Iris pigment epithelial cell (primary cell): ENCODE measurements around the gene PSD4.

ENCODE experiments used
- DNase-seq: peaks from one replicate; pipeline ENCODE4 v3.0.0-alpha.2; 2011; ENCODE audit warnings: low read depth

Gene PSD4

DNA sequence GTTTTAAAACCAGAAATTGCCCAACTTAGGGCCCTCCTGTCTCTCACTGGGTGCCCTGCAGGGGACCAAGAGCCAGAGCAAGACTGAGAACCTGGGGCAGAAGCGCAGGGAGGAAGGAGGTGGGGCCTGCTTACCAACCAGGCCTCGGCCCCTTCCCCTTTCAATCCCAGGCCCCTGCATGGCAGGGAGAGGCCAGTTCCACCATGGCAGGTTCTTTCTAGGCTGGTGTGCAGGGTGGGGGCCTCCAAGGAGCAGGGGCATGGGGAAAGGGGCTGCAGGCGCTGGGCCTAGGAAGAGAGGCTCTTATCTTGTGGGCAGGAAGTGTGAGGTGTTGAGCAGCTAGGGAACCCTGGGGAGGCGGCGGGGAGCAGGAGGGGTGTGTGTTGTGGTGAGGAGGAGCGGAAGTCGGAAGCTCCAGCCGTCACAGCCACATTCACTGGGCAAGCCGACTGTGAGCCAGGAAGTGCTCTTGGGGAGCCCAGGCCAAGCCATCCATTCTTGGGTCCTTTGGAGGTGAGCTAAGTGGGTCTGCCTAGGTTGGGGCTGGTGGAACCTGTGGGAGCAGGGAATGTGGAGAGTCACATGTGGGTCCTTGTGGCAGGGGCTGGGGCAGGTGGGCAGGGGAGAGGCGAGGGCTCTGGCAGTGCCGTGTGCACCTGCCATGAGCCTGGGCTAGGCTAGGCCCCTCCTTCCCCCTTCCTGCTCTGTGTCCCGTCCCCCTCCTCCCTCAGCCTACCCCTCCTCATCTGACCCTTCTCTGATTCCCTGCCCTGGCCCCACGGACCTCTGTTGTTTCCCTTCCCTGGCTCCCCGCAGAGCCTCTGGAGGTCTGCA, at the start of gene PSD4:
Gene PSD4 (plus strand): TSS at position 430 of the 834 bp plus-strand sequence. CDS start 8,486 bp downstream, outside the sequence.
- no peak for DNase-seq

DNA sequence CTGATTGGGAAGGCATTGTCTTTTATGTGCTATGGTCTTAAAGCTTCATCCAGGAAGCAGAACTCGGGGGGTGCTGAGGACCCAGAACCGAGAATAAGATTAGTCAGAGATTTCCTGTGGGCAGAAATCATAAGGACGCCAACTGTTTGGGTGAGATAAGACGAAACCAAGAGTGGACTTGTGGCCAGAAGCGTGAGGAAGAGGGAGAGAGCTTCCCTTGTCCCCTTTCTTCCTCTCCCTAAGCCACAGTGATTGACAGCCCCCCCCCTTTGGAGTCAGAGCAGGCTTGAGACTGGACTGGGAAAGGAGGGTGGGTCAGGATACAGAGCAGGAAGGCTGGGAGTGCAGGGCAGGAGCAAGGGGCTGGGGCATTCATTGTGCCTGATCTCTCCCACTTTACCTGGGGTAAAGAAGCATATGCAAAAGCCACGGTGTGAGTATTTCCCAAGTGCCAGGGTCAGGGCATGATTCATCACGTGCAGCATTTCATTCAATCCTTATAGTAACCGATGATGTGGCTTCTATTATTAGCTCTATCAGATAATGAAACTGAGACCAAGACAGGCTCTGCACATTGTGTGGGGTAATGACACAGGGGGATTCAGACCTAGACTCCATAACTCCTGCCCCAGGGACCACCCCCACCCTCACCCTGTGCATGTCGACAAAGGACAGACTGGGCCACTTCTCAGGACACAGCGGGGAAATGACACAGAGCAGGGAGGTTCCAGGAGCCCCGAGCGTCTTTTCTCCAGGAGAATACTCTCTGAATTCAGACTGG, 49.4 kb upstream of the PSD4 start:
- DNase-seq, result peak; percentile 25

DNA sequence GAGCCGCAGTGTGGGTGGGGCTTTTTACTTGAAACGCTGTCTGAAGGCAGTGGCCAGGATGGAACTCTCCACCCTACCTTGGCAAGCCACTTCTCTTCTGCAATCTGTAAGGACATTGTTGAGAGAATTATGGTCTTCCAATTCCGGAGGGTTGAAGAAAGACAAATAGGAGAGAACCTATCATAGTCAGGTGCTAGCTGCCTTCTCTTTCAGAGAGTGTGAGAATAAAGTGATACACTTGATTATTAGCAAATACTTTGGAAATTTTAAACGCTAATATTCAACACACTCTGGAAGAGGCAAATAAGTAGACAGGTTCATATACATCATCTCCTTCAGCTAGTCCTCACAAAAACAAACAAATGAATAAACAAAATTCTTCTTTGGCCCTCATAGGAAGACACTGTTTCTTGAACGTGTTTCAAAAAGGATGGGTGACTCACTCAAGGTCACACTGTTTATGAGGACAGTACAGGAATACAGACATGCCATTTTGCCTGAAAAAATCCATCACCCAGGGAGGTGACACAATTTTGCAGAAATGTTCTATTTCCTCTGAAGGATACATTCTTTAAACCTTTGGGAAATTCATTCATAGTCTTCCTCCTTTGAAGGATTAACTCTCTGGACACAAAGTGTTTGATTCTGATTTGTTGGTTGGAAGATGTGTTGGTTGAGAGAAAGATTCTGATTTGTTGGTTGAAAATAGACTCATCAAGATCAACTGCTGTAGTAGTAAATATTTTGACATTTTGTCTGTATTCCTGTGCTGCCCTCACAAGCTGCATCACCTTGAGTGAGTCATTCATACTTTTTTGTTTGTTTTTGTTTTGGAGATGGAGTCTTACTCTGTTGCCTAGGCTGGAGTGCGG, 48.6 kb upstream of the PSD4 start:
- peak; percentile 29 for DNase-seq

DNA sequence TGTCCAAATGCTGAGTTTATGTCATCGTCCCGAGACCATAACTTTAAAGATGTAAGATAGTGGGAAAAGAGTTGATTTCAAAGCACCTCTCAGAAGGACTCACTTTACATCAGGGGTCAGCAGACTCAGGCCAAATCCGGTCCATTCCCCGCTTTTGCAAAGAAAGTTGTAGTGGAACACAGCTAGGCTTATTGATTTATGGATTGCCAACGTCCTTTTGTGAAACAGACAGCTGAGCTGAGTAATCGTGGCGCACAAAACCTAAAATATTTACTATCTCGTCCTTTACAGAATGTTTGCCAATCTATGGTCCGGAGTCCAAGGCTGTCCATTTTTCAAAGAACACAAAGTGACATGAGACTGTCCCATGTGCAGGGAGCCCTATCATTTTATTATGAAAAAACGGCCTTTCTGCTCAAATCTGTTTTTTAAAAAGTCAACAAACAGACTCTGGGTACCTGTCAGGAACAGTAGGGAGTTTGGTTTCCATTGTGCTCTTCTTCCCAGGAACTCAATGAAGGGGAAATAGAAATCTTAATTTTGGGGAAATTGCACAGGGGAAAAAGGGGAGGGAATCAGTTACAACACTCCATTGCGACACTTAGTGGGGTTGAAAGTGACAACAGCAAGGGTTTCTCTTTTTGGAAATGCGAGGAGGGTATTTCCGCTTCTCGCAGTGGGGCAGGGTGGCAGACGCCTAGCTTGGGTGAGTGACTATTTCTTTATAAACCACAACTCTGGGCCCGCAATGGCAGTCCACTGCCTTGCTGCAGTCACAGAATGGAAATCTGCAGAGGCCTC, 46.7 kb upstream of the PSD4 start, which contains the start of gene IL1RN:
Gene IL1RN (plus strand): TSS at position 754 of the 801 bp plus-strand sequence. CDS start 27 bp downstream, at position 781.
- no peak for DNase-seq

DNA sequence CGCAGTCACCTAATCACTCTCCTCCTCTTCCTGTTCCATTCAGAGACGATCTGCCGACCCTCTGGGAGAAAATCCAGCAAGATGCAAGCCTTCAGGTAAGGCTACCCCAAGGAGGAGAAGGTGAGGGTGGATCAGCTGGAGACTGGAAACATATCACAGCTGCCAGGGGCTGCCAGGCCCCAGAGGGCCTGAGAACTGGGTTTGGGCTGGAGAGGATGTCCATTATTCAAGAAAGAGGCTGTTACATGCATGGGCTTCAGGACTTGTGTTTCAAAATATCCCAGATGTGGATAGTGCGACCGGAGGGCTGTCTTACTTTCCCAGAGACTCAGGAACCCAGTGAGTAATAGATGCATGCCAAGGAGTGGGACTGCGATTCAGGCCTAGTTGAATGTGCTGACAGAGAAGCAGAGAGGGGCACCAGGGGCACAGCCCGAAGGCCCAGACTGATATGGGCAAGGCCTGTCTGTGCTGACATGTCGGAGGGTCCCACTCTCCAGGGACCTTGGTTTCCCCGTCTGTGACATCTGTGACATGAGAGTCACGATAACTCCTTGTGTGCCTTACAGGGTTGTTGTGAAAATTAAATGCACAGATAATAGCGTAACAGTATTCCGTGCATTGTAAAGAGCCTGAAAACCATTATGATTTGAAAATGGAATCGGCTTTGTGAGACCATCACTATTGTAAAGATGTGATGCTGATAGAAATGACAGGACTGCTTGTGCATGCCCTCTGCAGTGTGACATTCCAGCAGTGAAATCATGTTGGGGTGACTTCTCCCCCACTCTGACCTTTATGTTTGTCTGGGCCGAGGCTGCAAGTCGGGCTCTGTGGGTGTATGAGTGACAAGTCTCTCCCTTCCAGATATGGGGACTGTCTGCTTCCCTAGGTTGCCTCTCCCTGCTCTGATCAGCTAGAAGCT, 45.9 kb upstream of the PSD4 start:
- DNase-seq, result no peak

DNA sequence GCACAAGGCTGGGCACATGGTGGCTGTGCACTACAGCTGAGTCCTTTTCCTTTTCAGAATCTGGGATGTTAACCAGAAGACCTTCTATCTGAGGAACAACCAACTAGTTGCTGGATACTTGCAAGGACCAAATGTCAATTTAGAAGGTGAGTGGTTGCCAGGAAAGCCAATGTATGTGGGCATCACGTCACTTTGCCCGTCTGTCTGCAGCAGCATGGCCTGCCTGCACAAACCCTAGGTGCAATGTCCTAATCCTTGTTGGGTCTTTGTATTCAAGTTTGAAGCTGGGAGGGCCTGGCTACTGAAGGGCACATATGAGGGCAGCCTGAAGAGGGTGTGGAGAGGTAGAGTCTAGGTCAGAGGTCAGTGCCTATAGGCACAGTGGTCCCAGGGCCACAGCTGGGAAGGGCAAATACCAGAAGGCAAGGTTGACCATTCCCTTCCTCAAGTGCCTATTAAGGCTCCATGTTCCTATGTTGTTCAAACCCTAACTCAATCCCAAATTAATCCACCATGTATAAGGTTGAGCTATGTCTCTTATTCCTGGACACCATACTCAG, 44.2 kb upstream of the PSD4 start:
- no peak for DNase-seq

DNA sequence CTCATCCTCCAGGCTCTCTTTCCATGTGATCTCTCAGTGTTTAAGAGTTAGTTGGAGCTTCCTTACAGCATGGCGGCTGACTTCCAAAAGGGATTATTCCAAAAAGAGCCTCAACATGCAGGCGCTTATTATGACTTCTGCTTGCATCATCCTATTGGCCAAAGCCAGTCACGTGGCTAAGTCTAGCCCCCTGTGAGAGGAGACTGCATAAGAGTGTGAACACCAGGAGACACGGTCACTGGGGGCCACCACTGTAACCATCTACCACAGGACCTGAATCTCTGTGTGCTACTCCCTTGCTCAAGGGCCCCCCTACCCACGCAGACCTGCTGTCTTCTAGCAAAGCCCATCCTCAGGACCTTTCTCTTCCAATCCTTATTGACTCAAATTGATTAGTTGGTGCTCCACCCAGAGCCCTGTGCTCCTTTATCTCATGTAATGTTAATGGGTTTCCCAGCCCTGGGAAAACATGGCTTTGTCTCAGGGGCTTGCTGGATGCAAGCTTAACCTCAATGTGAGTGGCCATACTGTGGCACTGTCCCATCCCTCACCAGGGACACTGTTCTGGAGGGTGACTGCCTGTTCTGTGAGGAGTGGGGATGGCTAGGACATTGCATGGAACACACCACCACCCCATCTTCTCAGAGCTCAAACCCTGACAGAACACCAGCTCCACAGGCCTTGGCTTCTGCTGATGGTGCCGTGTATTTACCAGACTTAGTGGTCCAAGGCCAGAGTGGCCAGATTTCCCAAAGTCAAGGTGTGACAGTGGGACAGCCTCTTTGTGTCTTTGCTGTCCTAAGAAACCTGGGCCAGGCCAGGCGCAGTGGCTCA, 42.2 kb upstream of the PSD4 start:
- DNase-seq, result no peak

DNA sequence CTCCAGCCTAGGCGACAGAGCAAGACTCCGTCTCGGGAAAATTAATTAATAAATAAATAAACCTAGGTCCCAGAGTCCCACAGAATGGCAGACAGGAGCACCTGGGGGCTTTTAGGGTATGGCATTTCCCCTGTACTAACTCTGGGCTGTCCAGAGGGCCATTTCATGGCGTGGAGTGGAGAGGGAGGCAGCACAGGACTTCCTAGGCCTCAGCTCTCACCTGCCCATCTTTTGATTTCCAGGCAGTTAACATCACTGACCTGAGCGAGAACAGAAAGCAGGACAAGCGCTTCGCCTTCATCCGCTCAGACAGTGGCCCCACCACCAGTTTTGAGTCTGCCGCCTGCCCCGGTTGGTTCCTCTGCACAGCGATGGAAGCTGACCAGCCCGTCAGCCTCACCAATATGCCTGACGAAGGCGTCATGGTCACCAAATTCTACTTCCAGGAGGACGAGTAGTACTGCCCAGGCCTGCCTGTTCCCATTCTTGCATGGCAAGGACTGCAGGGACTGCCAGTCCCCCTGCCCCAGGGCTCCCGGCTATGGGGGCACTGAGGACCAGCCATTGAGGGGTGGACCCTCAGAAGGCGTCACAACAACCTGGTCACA, 41.3 kb upstream of the PSD4 start:
- DNase-seq, result no peak

DNA sequence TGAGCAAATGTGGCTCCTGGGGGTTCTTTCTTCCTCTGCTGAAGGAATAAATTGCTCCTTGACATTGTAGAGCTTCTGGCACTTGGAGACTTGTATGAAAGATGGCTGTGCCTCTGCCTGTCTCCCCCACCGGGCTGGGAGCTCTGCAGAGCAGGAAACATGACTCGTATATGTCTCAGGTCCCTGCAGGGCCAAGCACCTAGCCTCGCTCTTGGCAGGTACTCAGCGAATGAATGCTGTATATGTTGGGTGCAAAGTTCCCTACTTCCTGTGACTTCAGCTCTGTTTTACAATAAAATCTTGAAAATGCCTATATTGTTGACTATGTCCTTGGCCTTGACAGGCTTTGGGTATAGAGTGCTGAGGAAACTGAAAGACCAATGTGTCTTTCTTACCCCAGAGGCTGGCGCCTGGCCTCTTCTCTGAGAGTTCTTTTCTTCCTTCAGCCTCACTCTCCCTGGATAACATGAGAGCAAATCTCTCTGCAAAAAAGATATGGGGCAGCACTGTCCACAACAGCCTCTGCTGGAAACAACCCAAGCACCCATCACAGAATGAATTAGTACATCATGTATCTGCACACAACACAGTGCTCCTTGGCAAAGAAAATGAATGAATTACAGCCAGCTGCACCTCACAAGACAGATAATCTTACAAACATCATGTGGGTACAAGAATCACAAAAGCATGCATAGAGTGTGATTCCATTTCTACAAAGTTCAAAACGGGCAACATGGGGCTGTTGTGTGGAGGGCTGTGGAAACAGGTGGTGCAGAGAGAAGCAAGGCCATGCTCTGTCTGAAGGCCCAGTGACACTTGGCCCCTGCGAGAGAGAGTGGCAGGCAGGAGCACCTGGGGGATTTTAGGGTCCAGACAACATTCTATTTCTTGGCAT, 39.8 kb upstream of the PSD4 start:
- DNase-seq, result no peak

DNA sequence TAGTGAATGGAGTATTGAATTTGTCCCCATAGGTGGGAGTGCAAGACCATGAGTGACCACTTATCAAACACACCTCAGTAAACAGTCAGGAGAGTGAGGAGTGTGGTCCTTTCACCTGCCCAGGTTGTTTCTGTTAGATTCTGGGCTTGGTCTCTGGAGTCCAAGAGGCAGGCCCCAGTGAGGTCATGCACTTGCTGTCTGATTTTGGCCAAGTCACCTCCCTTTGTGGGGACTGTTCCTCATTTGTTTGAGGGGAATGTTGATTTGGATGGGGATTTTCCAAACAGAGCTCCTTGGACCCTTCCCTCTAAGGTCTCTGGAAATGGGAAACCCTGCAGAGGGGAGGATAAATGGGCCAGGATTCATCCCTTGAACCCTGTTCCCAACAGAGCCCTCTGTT, 39.1 kb upstream of the PSD4 start:
- no peak for DNase-seq

DNA sequence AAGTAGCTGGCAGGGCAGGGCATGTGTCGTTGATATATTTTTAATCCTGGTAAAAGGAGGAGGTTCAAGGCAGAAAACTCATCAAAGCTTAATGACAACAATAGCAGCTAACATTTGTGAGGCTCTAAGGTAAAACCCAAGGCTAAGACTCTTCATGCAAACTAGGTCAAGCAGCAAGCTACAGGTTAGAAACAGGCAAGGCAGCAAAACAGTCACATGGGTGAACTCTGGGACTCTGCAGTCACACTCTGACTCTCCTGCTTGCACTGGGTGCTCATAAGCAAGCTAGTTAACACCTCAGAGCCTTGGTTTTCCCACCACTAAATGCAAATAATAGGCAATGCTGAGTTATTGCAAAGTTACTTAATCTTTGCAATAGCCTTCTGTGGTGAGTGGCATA, 38.5 kb upstream of the PSD4 start:
- DNase-seq, result no peak

DNA sequence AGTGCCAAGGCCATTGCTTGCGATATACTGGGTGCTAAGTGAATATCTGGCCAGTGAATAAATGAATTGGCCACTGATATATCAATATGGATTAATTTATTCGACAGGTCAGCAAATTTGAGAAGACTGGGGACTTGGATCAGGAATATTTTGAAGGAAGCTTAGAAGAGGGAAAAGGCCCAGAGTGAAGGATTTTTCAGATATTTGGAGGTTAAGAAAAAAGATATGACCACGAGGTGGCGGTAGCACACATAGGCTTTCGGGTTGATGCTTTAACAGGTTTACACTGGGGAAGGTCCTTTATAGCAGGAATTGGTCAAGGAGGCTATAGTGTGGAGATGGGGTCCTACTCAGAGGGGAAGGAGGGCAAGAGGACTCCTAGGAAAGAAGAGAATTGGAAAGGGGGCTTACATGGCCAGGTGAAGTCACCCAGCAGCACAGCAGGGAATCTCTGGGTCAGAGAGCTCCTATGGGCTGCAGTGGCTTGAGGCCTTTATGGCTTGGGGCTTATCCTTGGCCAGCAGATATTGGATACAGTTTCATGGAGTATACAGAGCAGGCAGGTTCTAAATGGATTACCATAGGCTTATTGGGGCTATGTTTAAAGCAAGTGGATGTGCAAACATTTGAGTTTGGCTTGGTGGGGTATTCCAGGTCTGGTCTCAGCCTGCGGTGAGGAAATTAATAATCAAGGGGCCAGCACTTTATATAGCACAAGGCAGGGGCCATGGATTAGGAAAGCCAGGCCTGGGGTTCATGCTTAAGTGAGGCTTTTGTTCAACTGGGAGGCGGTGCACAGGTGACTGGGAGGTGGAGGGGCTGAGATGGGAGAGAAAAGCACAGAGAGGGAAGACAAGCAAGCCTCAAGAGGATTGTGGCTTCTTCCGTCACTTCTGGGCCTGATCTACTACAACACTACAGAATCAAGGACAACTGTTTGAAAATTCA, 36.7 kb upstream of the PSD4 start:
- peak; percentile 44 for DNase-seq

DNA sequence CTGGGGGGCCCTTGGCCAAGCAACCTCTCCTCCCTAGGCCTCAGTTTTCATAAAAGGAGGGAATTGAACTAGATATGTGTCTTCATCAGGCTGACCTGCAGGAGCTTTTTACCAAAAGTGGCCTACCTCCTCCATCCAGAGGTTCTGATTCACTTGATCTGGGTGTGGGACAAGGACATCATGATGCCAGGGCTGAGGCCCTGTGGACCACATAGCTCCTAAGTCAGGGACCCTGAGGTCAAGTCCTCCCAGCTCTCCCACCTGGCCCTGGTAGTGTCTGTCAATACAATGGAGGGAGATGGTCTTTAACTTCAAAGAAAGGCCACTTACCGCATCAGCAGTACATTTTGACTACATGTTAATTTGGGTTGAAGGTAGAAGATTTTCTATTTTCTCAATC, 35.9 kb upstream of the PSD4 start:
- no peak for DNase-seq

DNA sequence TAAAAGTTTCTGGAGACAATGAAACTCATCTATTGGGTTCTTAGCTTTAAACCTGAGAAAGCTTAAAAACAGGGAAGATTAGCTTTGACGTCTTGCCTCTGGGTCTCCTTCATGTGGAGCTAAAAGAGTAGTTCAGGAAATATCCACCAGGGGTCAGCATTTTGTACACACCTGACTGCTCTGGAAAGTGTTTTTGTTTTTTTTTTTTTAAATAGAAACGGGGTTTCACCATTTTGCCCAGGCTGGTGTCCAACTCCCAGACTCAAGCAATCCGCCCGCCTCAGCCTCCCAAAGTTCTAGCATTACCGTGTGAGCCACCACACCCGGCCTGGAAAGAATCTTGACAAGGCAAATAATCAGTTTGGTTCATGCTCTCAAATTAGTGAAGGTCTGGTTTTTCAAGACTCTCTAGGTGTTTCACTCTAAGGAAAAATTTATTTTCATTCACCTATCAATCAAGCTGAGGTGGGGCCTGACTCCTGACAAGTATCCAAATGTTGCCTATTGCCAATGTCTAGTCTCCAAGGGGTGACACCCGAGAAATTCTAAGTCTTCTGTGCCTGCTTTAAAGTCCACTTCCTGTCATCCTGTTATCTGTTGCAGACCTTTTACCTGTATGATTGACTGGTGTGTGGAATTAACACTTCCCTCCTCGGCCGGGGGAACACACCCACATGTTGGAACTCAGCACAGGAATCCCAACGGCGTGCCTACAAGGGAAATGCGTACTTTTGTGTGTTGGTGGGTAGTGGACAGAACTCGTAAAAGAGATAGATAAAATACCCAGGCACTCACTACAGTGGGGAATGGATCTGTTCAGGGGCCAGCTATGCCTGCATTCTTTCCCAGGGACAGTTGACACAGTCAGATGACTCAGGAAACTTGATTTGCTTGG, 35.1 kb upstream of the PSD4 start:
- peak; percentile 66 for DNase-seq

DNA sequence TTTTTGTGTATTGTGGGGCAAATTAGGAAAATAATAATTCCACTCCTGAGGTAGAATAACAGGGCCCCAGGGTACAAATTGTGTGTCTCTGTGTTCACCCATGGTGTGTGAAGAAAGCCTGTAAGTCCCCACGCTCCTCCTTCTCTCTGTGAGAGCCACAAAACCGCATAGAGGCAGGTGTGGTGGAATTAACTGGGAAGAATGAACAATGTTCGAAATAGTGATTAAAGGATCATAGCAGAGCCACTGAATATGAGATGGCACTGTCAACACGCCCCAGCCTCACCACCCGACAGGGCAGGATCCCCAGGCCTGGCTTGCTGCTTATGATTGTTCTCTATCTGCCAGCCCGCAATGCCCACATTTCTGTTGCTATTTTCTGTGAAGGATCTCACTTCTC, 32.3 kb upstream of the PSD4 start:
- DNase-seq, result no peak
